ENCODE measurements around the gene MLH3.

The MLH3 gene

GRCh38 chr14:74979029-74979428 lies 72.2 kb downstream of the MLH3 start:
- Histone ChIP-seq H3K27ac (peak overlapping the region; percentile 76; the same call in 1 of the 2 replicates), H3K36me3 (ENCODE audit: insufficient read depth, low read length) (no peaks in the 10 kb centered on the region), H3K4me3 (no peak overlapping the region), H3K9me3 (ENCODE audit: low read depth, low read length) (no peaks in the 10 kb centered on the region), H3K9ac (ENCODE audit: insufficient read length) (no peak overlapping the region)
- DNase-seq (ENCODE audit: low read depth, low spot score): no peak
- TF ChIP-seq POLR2AphosphoS5 (IDR thresholded peaks at IDR 0.05; ENCODE audit: borderline replicate concordance, low read depth, low read length): no peak
- no peak for TF ChIP-seq FOXP2 (optimal IDR thresholded peaks at IDR 0.05; ENCODE audit: control extremely low read depth, extremely low read length, insufficient read depth)
- no peak for TF ChIP-seq EZH2 (IDR thresholded peaks at IDR 0.05)

- H3K36me3 ChIP-seq (ENCODE audit: insufficient read depth, low read length): no peaks in the 10 kb centered on the region
- H3K4me3 ChIP-seq: no peak overlapping the region
- TF ChIP-seq POLR2AphosphoS5 (IDR thresholded peaks at IDR 0.05; ENCODE audit: borderline replicate concordance, low read depth, low read length): no peak
- no peak for TF ChIP-seq EZH2 (IDR thresholded peaks at IDR 0.05)
- no peak for TF ChIP-seq FOXP2 (optimal IDR thresholded peaks at IDR 0.05; ENCODE audit: control extremely low read depth, extremely low read length, insufficient read depth)
- H3K27ac ChIP-seq: peak overlapping the region; percentile 26; the same call in 1 of the 2 replicates
- H3K9me3 ChIP-seq (ENCODE audit: low read depth, low read length): no peaks in the 10 kb centered on the region
- peak overlapping the region; percentile 33 for H3K9ac ChIP-seq (ENCODE audit: insufficient read length)
- DNase-seq (ENCODE audit: low read depth, low spot score): no peak
Observed at GRCh38 chr14:74978416-74978947, 72.8 kb downstream of the MLH3 start.

GRCh38 chr14:74977901-74978385 lies 73.3 kb downstream of the MLH3 start:
- H3K27ac ChIP-seq: no peak overlapping the region
- TF ChIP-seq POLR2AphosphoS5 (IDR thresholded peaks at IDR 0.05; ENCODE audit: borderline replicate concordance, low read depth, low read length): no peak
- no peak for TF ChIP-seq EZH2 (IDR thresholded peaks at IDR 0.05)
- TF ChIP-seq FOXP2 (optimal IDR thresholded peaks at IDR 0.05; ENCODE audit: control extremely low read depth, extremely low read length, insufficient read depth): no peak
- no peak overlapping the region for H3K9ac ChIP-seq (ENCODE audit: insufficient read length)
- no peaks in the 10 kb centered on the region for H3K9me3 ChIP-seq (ENCODE audit: low read depth, low read length)
- H3K36me3 ChIP-seq (ENCODE audit: insufficient read depth, low read length): no peaks in the 10 kb centered on the region
- H3K4me3 ChIP-seq: no peak overlapping the region
- no peak for DNase-seq (ENCODE audit: low read depth, low spot score)

- Histone ChIP-seq H3K9ac (ENCODE audit: insufficient read length) (no peak overlapping the region), H3K9me3 (ENCODE audit: low read depth, low read length) (no peaks in the 10 kb centered on the region), H3K4me3 (no peak overlapping the region), H3K36me3 (ENCODE audit: insufficient read depth, low read length) (no peaks in the 10 kb centered on the region), H3K27ac (no peak overlapping the region)
- TF ChIP-seq EZH2 (IDR thresholded peaks at IDR 0.05) (no peak), POLR2AphosphoS5 (IDR thresholded peaks at IDR 0.05; ENCODE audit: borderline replicate concordance, low read depth, low read length) (no peak), FOXP2 (optimal IDR thresholded peaks at IDR 0.05; ENCODE audit: control extremely low read depth, extremely low read length, insufficient read depth) (no peak)
- DNase-seq (ENCODE audit: low read depth, low spot score): no peak
Observed at GRCh38 chr14:74977164-74977900, 73.9 kb downstream of the MLH3 start.

GRCh38 chr14:74976264-74977113 lies 74.8 kb downstream of the MLH3 start:
- no peaks in the 10 kb centered on the region for H3K9me3 ChIP-seq (ENCODE audit: low read depth, low read length)
- no peak overlapping the region for H3K9ac ChIP-seq (ENCODE audit: insufficient read length)
- DNase-seq (ENCODE audit: low read depth, low spot score): no peak
- H3K36me3 ChIP-seq (ENCODE audit: insufficient read depth, low read length): no peaks in the 10 kb centered on the region
- H3K4me3 ChIP-seq: no peak overlapping the region
- TF ChIP-seq POLR2AphosphoS5 (IDR thresholded peaks at IDR 0.05; ENCODE audit: borderline replicate concordance, low read depth, low read length) (no peak), EZH2 (IDR thresholded peaks at IDR 0.05) (no peak), FOXP2 (optimal IDR thresholded peaks at IDR 0.05; ENCODE audit: control extremely low read depth, extremely low read length, insufficient read depth) (no peak)
- no peak overlapping the region for H3K27ac ChIP-seq

- no peak overlapping the region for H3K4me3 ChIP-seq
- H3K9me3 ChIP-seq (ENCODE audit: low read depth, low read length): no peaks in the 10 kb centered on the region
- H3K27ac ChIP-seq: no peak overlapping the region
- H3K36me3 ChIP-seq (ENCODE audit: insufficient read depth, low read length): no peaks in the 10 kb centered on the region
- no peak overlapping the region for H3K9ac ChIP-seq (ENCODE audit: insufficient read length)
- no peak for DNase-seq (ENCODE audit: low read depth, low spot score)
- TF ChIP-seq POLR2AphosphoS5 (IDR thresholded peaks at IDR 0.05; ENCODE audit: borderline replicate concordance, low read depth, low read length) (no peak), FOXP2 (optimal IDR thresholded peaks at IDR 0.05; ENCODE audit: control extremely low read depth, extremely low read length, insufficient read depth) (no peak), EZH2 (IDR thresholded peaks at IDR 0.05) (no peak)
Observed at GRCh38 chr14:74975059-74975810, 76.0 kb downstream of the MLH3 start.

GRCh38 chr14:74974364-74975058 lies 76.8 kb downstream of the MLH3 start:
- H3K4me3 ChIP-seq: no peak overlapping the region
- no peak overlapping the region for H3K27ac ChIP-seq
- TF ChIP-seq POLR2AphosphoS5 (IDR thresholded peaks at IDR 0.05; ENCODE audit: borderline replicate concordance, low read depth, low read length) (no peak), EZH2 (IDR thresholded peaks at IDR 0.05) (no peak), FOXP2 (optimal IDR thresholded peaks at IDR 0.05; ENCODE audit: control extremely low read depth, extremely low read length, insufficient read depth) (no peak)
- H3K9me3 ChIP-seq (ENCODE audit: low read depth, low read length): no peaks in the 10 kb centered on the region
- H3K36me3 ChIP-seq (ENCODE audit: insufficient read depth, low read length): no peaks in the 10 kb centered on the region
- no peak overlapping the region for H3K9ac ChIP-seq (ENCODE audit: insufficient read length)
- DNase-seq (ENCODE audit: low read depth, low spot score): no peak

Measured in SK-N-MC (cell line).